A549 (cell line): ENCODE measurements around the gene MOB1B. TPM values are rescaled to one million over a fixed set of nuclear protein-coding genes. Genes with fewer than 3 reads are reported as not detected.
A peak's percentile ranks its signal among the peaks of the same experiment; 100 is the strongest.

ENCODE experiments used
- ATAC-seq, 2 experiments: fragments of 200-7000 bp in 1 of 2; fragments of >200 bp in 1 of 2; cut with Nextera tagmentation in 1 of 2; cut with Tn5 transposase in 1 of 2; 3 replicates each; pipeline versions ENCODE4 v1.8.0 to v1.9.1; 2018 to 2020; ENCODE audit warnings: mild to moderate bottlenecking in 1 of 2, moderate library complexity in 1 of 2
- CTCF ChIA-PET: fragments of 300-600 bp; sonication (Branson Sonifier 250); formaldehyde crosslinking; extraction: SDS; loops from one replicate; lab custom pipeline; 2021; ENCODE audit warnings: antibody characterized with exemption, inconsistent platforms; lab: Yijun Ruan, JAX
- POLR2A ChIA-PET: fragments of 350-600 bp; formaldehyde crosslinking; extraction: SDS; loops from one replicate; lab custom pipeline; 2021; ENCODE audit warnings: antibody characterized with exemption, inconsistent platforms; lab: Yijun Ruan, JAX
- DNase-seq, 2 experiments: peaks; one replicate each; pipeline versions ENCODE4 v3.0.0 to v3.0.0-alpha.2; 2011 to 2016; ENCODE audit warnings: low read depth in 1 of 2, low spot score in 1 of 2
- FAIRE-seq: peaks from 2 replicates; lab custom pipeline; 2011; peaks lifted over from hg19 to GRCh38; lab: Jason Lieb, UNC
- H3K27ac ChIP-seq, 2 experiments: fragments of >200 bp; sonication (Bioruptor Twin); formaldehyde crosslinking; 3 replicates each; pipeline ENCODE4 v1.5.1; 2016 to 2017
- H3K4me1 ChIP-seq: fragments of >200 bp; sonication (Bioruptor Twin); formaldehyde crosslinking; 3 replicates; pipeline ENCODE4 v1.6.1; 2016
- H3K4me2 ChIP-seq: fragments of >200 bp; sonication (Bioruptor Twin); formaldehyde crosslinking; 3 replicates; pipeline ENCODE4 v1.6.1; 2016
- H3K4me3 ChIP-seq: fragments of >200 bp; sonication (Bioruptor Twin); formaldehyde crosslinking; 3 replicates; pipeline ENCODE4 v1.5.1; 2016
- H3K9me3 ChIP-seq: fragments of >200 bp; sonication (Bioruptor Twin); formaldehyde crosslinking; 3 replicates; pipeline ENCODE4 v1.6.1; 2016
- BHLHE40 ChIP-seq: IDR thresholded peaks from 2 replicates; pipeline ENCODE4 v1.6.1; 2012; ENCODE audit warnings: low read depth, low read length, inconsistent platforms
- CEBPB ChIP-seq, 2 experiments: fragments of >200 bp in 1 of 2; sonication (Bioruptor Twin) in 1 of 2; formaldehyde crosslinking in 1 of 2; IDR thresholded peaks; 2 replicates each; pipeline ENCODE4 v1.6.1; 2012 to 2016
- CHD2 ChIP-seq: fragments of 150-350 bp; IDR thresholded peaks from 2 replicates; pipeline ENCODE4 v1.6.1; 2014; ENCODE audit warnings: low read length; ENCODE audit not compliant: partially characterized antibody
- EHMT2 ChIP-seq: fragments of 200-600 bp; sonication (generic); IDR thresholded peaks from 2 replicates; pipeline ENCODE4 v1.6.1; 2016; ENCODE audit warnings: antibody characterized with exemption, low read depth, mild to moderate bottlenecking, moderate library complexity
- ESRRA ChIP-seq: fragments of 150-350 bp; IDR thresholded peaks from 2 replicates; pipeline ENCODE4 v1.6.1; 2014; ENCODE audit warnings: mild to moderate bottlenecking, low read length, borderline replicate concordance
- FOSB ChIP-seq: fragments of 250-450 bp; sonication (Bioruptor Pico); IDR thresholded peaks from 2 replicates; pipeline ENCODE4 v1.5.0; 2020; ENCODE audit warnings: mild to moderate bottlenecking, moderate library complexity
- GATA3 ChIP-seq: IDR thresholded peaks from 2 replicates; pipeline ENCODE4 v1.6.1; 2012; ENCODE audit warnings: borderline replicate concordance
- HOXB5 ChIP-seq: fragments of 250-450 bp; sonication (Bioruptor Pico); IDR thresholded peaks from 2 replicates; pipeline ENCODE4 v1.5.0; 2020; ENCODE audit warnings: mild to moderate bottlenecking, moderate library complexity
- JUN ChIP-seq, 2 experiments: fragments of >200 bp; sonication (Bioruptor Twin); formaldehyde crosslinking; IDR thresholded peaks; 2 replicates in 1 of 2; 3 replicates in 1 of 2; pipeline ENCODE4 v1.6.1; 2016 to 2017
- MAFK ChIP-seq: fragments of 450-650 bp; IDR thresholded peaks from 2 replicates; pipeline ENCODE4 v1.6.1; 2014; ENCODE audit not compliant: partially characterized antibody
- NPAS2 ChIP-seq: fragments of 250-450 bp; sonication (Bioruptor Pico); IDR thresholded peaks from 2 replicates; pipeline ENCODE4 v1.8.0; 2022; ENCODE audit warnings: mild to moderate bottlenecking, moderate library complexity, borderline replicate concordance
- NR3C1 ChIP-seq: fragments of >200 bp; sonication (Bioruptor Twin); formaldehyde crosslinking; IDR thresholded peaks from 3 replicates; pipeline ENCODE4 v1.6.1; 2017
- PHF8 ChIP-seq: fragments of 200-600 bp; sonication (generic); IDR thresholded peaks from 2 replicates; pipeline ENCODE4 v1.6.1; 2016; ENCODE audit warnings: low read depth, mild to moderate bottlenecking, antibody characterized with exemption, moderate library complexity, borderline replicate concordance
- POLR2A ChIP-seq: IDR thresholded peaks from 2 replicates; pipeline ENCODE4 v1.6.1; 2012; ENCODE audit warnings: mild to moderate bottlenecking, low read length
- RNF2 ChIP-seq: fragments of 200-600 bp; sonication (generic); IDR thresholded peaks from 2 replicates; pipeline ENCODE4 v1.6.1; 2016; ENCODE audit warnings: low read depth, mild to moderate bottlenecking, antibody characterized with exemption, moderate library complexity, borderline replicate concordance
- WGBS: methylation state at CpG from one replicate; pipeline ENCODE4 v1.1.6; 2017; ENCODE audit errors: missing lambda C conversion rate; 5-methylcytosine and 5-hydroxymethylcytosine counted together
- polyA minus RNA-seq: library from RNA; depleted of rRNA, polyadenylated mRNA; stranded (reverse); fragments of >200 nt; gene quantifications from 2 replicates; pipeline ENCODE4 v1.2.3, GENCODE V29; 2011; rRNA and poly(A)+ RNA removed
- polyA plus RNA-seq, 4 experiments: library from polyadenylated mRNA; depleted of rRNA in 3 of 4; stranded (reverse); fragments of >200 nt; fragmentation: RNase III in 1 of 4; extraction: RNeasy Plus Mini Kit Qiagen cat#74134 plus additional on column Dnase treatment in 1 of 4; gene quantifications; 2 replicates in 3 of 4; 3 replicates in 1 of 4; pipeline ENCODE4 v1.2.3, GENCODE V29; 2011 to 2017
- TF ChIP-seq, protein P1 (sequence below): IDR thresholded peaks from 2 replicates; pipeline ENCODE4 v1.6.1; 2012
- TF ChIP-seq, protein P2 (sequence below): fragments of 200-600 bp; sonication (generic); IDR thresholded peaks from 2 replicates; pipeline ENCODE4 v1.6.1; 2016; ENCODE audit warnings: antibody characterized with exemption, mild to moderate bottlenecking, moderate library complexity
- TF ChIP-seq, protein P3 (sequence below): fragments of >200 bp; sonication (Bioruptor Twin); formaldehyde crosslinking; IDR thresholded peaks from 3 replicates; pipeline ENCODE4 v1.6.1; 2016

The MOB1B gene
- polyA plus RNA-seq (2011; rRNA removed) (9.3 and 9.5 TPM in 2 replicates), polyA plus RNA-seq (2017; fragmentation: RNase III; extraction: RNeasy Plus Mini Kit Qiagen cat#74134 plus additional on column Dnase treatment) (6.3 to 6.7 TPM (median 6.6 TPM) in 3 replicates), polyA minus RNA-seq (8.2 and 8.3 TPM in 2 replicates)
- 1.1 and 1.2 TPM in 2 replicates for polyA plus RNA-seq (2012; cell fraction: cytosol; rRNA removed)
- polyA plus RNA-seq (2012; cell fraction: nucleus; rRNA removed), result 0.76 and 1.1 TPM in 2 replicates

DNA sequence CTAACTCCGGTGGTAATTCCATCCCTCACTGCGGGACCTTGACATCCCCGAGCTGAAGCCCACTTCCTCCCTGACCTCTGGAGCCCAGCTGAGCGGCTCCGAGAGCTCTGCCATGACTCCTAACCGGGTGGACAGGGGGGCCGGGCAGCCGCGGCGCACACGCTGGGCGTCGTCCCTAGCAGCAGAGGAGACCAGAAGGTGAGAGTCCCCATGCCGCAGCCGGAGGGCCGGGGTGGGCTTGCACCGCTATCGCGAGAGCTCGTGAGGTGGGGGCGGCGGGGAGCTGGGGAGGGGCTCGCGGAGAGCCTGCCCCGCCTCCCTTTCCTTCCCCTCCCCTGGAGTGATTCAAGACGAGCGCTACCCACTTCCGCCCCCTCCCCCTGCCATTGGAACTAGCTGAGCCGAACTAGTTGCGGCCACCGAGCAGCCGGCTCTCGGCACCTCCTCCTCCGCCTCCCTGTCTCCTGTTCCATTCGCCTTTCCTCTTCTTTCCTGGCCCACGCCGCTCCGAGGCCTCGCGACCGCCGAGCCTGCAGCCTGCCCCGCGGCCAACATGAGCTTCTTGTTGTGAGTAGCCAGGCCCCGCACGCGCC is at the start of gene MOB1B:
Gene MOB1B (plus strand): TSS at position 386 of the 593 bp plus-strand sequence. CDS start 168 bp downstream, at position 554.
- ATAC-seq (peak; percentile 97 to 98), DNase-seq (peak; percentile 73 to 81), FAIRE-seq (no peak)
- CTCF ChIA-PET, result interaction anchor here (1.1 to 1.7 kb wide), 2 partner anchors 15 to 30 kb away, joined by 3 to 5 read pairs; no protein-coding TSS in a partner anchor
- peak within 1 kb of the TSS; percentile 78 for H3K4me2 ChIP-seq
- H3K27ac ChIP-seq, result peak within 1 kb of the TSS; percentile 85 to 98
- H3K4me3 ChIP-seq, result peak within 1 kb of the TSS; percentile 79
- no peak for TF ChIP-seq GATA3
- peak; percentile 56; the same call in 1 of the 2 replicates for TF ChIP-seq PHF8
- TF ChIP-seq CHD2, result peak; percentile 77
- TF ChIP-seq JUN (IDR thresholded peaks at IDR 0.05), result peak in 1 of 2 experiments; percentile 58; a peak in 3 of 5 replicates
- no peak for TF ChIP-seq FOSB (CRISPR knock-in tag)
- no peak for TF ChIP-seq EHMT2
- TF ChIP-seq BHLHE40, result no peak
- no peak for TF ChIP-seq NPAS2 (CRISPR knock-in tag)
- TF ChIP-seq ESRRA, result no peak
- TF ChIP-seq, protein P1, sequence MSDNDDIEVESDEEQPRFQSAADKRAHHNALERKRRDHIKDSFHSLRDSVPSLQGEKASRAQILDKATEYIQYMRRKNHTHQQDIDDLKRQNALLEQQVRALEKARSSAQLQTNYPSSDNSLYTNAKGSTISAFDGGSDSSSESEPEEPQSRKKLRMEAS, result peak; percentile 34
- TF ChIP-seq HOXB5, result no peak
- peak; percentile 55; the same call in 1 of the 2 replicates for TF ChIP-seq POLR2A
- TF ChIP-seq RNF2, result no peak
- TF ChIP-seq, protein P2, sequence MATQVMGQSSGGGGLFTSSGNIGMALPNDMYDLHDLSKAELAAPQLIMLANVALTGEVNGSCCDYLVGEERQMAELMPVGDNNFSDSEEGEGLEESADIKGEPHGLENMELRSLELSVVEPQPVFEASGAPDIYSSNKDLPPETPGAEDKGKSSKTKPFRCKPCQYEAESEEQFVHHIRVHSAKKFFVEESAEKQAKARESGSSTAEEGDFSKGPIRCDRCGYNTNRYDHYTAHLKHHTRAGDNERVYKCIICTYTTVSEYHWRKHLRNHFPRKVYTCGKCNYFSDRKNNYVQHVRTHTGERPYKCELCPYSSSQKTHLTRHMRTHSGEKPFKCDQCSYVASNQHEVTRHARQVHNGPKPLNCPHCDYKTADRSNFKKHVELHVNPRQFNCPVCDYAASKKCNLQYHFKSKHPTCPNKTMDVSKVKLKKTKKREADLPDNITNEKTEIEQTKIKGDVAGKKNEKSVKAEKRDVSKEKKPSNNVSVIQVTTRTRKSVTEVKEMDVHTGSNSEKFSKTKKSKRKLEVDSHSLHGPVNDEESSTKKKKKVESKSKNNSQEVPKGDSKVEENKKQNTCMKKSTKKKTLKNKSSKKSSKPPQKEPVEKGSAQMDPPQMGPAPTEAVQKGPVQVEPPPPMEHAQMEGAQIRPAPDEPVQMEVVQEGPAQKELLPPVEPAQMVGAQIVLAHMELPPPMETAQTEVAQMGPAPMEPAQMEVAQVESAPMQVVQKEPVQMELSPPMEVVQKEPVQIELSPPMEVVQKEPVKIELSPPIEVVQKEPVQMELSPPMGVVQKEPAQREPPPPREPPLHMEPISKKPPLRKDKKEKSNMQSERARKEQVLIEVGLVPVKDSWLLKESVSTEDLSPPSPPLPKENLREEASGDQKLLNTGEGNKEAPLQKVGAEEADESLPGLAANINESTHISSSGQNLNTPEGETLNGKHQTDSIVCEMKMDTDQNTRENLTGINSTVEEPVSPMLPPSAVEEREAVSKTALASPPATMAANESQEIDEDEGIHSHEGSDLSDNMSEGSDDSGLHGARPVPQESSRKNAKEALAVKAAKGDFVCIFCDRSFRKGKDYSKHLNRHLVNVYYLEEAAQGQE, result peak; percentile 73
- no peak for TF ChIP-seq NR3C1
- TF ChIP-seq, protein P3, sequence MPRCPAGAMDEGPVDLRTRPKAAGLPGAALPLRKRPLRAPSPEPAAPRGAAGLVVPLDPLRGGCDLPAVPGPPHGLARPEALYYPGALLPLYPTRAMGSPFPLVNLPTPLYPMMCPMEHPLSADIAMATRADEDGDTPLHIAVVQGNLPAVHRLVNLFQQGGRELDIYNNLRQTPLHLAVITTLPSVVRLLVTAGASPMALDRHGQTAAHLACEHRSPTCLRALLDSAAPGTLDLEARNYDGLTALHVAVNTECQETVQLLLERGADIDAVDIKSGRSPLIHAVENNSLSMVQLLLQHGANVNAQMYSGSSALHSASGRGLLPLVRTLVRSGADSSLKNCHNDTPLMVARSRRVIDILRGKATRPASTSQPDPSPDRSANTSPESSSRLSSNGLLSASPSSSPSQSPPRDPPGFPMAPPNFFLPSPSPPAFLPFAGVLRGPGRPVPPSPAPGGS, result 0 out of 3 replicates have a peak, but pooled peaks have one; percentile 42
- WGBS, result 0% methylated on average over 20 of the region's 47 CpGs
- peaks cover 4% of the 10 kb centered on the region; the same call in 2 of the 3 replicates for H3K4me1 ChIP-seq
- POLR2A ChIA-PET, result interaction anchor here (0.7 to 1.6 kb wide), 8 partner anchors 43 to 292 kb away, joined by 3 to 9 read pairs (median 4); partner anchors contain the start of genes DCK and GRSF1
- H3K9me3 ChIP-seq, result no peaks in the 10 kb centered on the region

- ChIA-PET POLR2A (no interaction called here), CTCF (no interaction called here)
- FAIRE-seq (no peak), DNase-seq (no peak), ATAC-seq (no peak)
- no peaks in the 10 kb centered on the region for H3K9me3 ChIP-seq
- H3K4me3 ChIP-seq, result no peak overlapping the region
- no peaks in the 10 kb centered on the region for H3K4me1 ChIP-seq
- WGBS, result 91% methylated on average over 2 of the region's 2 CpGs
- H3K27ac ChIP-seq, result no peak overlapping the region
- TF ChIP-seq MAFK (peak; percentile 57), CEBPB (IDR thresholded peaks at IDR 0.05) (no peak)
- H3K4me2 ChIP-seq, result no peak overlapping the region
These were observed 46.7 kb upstream of the MOB1B start for GRCh38 chr4:70855464-70855863.
